ENCODE results near the gene CX3CL1. TPM values are rescaled to one million over a fixed set of nuclear protein-coding genes. Genes with fewer than 3 reads are reported as not detected.

The CX3CL1 gene
- total and polyA plus RNA-seq, 12 donors: 1.9 to 14.1 (median 6.5) TPM

- peaks cover 8 to 17% of the 10 kb centered on the region in 2 donors for H3K4me1 ChIP-seq (replicated peaks in 1 of 2)
- no peaks in the 10 kb centered on the region for H3K9me3 ChIP-seq (replicated peaks in 1 of 3)
- 77 to 84% (median 78%) methylated on average over 2 of the region's 2 CpGs for WGBS, 4 donors
- H3K36me3 ChIP-seq (replicated peaks in 1 of 2): peaks cover 0 to 11% of the 10 kb centered on the region in 2 donors
- no peak overlapping the region for H3K4me3 ChIP-seq
- DNase-seq: peak in 1 of 7 donors; percentile 39
- TF ChIP-seq CTCF (IDR thresholded peaks at IDR 0.05): no peak
- TF ChIP-seq POLR2A (IDR thresholded peaks at IDR 0.05): no peak
- H3K27me3 ChIP-seq: no peaks in the 10 kb centered on the region
- intact Hi-C loops (cut with DNase I): no loop called here
- H3K27ac ChIP-seq: no peak overlapping the region
Measured at GRCh38 chr16:57423152-57423551, 50.9 kb downstream of the CX3CL1 start.

GRCh38 chr16:57424583-57424982 lies 52.3 kb downstream of the CX3CL1 start:
- DNase-seq: peak in 1 of 7 donors; percentile 48
- Histone ChIP-seq H3K4me3 (no peak overlapping the region), H3K9me3 (replicated peaks in 1 of 3) (no peaks in the 10 kb centered on the region), H3K36me3 (replicated peaks in 1 of 2) (peaks cover 0 to 23% of the 10 kb centered on the region in 2 donors), H3K27me3 (no peaks in the 10 kb centered on the region), H3K4me1 (replicated peaks in 1 of 2) (peaks cover 8 to 10% of the 10 kb centered on the region in 2 donors), H3K27ac (peak overlapping the region in 1 of 5 donors; percentile 46)
- intact Hi-C loops (cut with DNase I): no loop called here
- TF ChIP-seq CTCF (IDR thresholded peaks at IDR 0.05) (no peak), POLR2A (IDR thresholded peaks at IDR 0.05) (no peak)
- WGBS, 4 donors: 70 to 79% (median 77%) methylated on average over 3 of the region's 3 CpGs

- peak in 1 of 7 donors; percentile 46 for DNase-seq
- Histone ChIP-seq H3K4me1 (replicated peaks in 1 of 2) (peaks cover 8 to 10% of the 10 kb centered on the region in 2 donors), H3K9me3 (replicated peaks in 1 of 3) (no peaks in the 10 kb centered on the region), H3K27ac (no peak overlapping the region), H3K27me3 (no peaks in the 10 kb centered on the region), H3K36me3 (replicated peaks in 1 of 2) (peaks cover 0 to 41% of the 10 kb centered on the region in 2 donors), H3K4me3 (no peak overlapping the region)
- TF ChIP-seq POLR2A (IDR thresholded peaks at IDR 0.05) (no peak), CTCF (IDR thresholded peaks at IDR 0.05) (no peak)
- WGBS, 4 donors: 75 to 93% (median 84%) methylated on average over 2 to 7 of the region's 7 CpGs
- intact Hi-C loops (cut with DNase I): no loop called here
Measured at GRCh38 chr16:57426356-57426755, 54.1 kb downstream of the CX3CL1 start.

GRCh38 chr16:57427307-57427706 lies 55.0 kb downstream of the CX3CL1 start:
- TF ChIP-seq POLR2A (IDR thresholded peaks at IDR 0.05) (no peak), CTCF (IDR thresholded peaks at IDR 0.05) (no peak)
- Histone ChIP-seq H3K27me3 (no peaks in the 10 kb centered on the region), H3K27ac (no peak overlapping the region), H3K4me1 (replicated peaks in 1 of 2) (peaks cover 8 to 10% of the 10 kb centered on the region in 2 donors), H3K9me3 (replicated peaks in 1 of 3) (no peaks in the 10 kb centered on the region), H3K36me3 (replicated peaks in 1 of 2) (peaks cover 0 to 50% of the 10 kb centered on the region in 2 donors), H3K4me3 (no peak overlapping the region)
- intact Hi-C loops (cut with DNase I): no loop called here
- DNase-seq: no peak
- 91 to 93% (median 92%) methylated on average over 8 of the region's 8 CpGs for WGBS, 4 donors
